HG02798 (cell line): ENCODE data around the gene OR2V1.
"Not testable (repeated sequence)": the region's sequence is repeated elsewhere in the genome, so short reads cannot be mapped to it uniquely, and the experiment has no call there.

Experiments used
- ATAC-seq: cut with Tn5 transposase; IDR thresholded peaks from one replicate; pipeline ENCODE4 v1.9.1; 2021; ENCODE audit warnings: mild to moderate bottlenecking; ENCODE audit not compliant: unreplicated experiment, poor library complexity

The OR2V1 gene

GRCh38 chr5:181131514-181131913 lies 545 bp upstream of the OR2V1 start:
- ATAC-seq = no peak

- not testable (repeated sequence) for ATAC-seq
These were observed 888 bp downstream of the OR2V1 start for GRCh38 chr5:181130081-181130480.

- ATAC-seq = no peak
These were observed 1.4 kb downstream of the OR2V1 start for GRCh38 chr5:181129601-181130000.

GRCh38 chr5:181127907-181128626 lies 2.9 kb downstream of the OR2V1 start:
- ATAC-seq = no peak

- no peak for ATAC-seq
These were observed 3.5 kb downstream of the OR2V1 start for GRCh38 chr5:181127456-181127855.

- no peak for ATAC-seq
These were observed 4.1 kb downstream of the OR2V1 start for GRCh38 chr5:181126841-181127240.

- no peak for ATAC-seq
These were observed 6.4 kb downstream of the OR2V1 start for GRCh38 chr5:181124526-181124925.

- no peak for ATAC-seq
These were observed 9.1 kb downstream of the OR2V1 start for GRCh38 chr5:181121675-181122561.

GRCh38 chr5:181120761-181121160 lies 10.2 kb downstream of the OR2V1 start:
- no peak for ATAC-seq

- no peak for ATAC-seq
These were observed 10.7 kb downstream of the OR2V1 start for GRCh38 chr5:181120306-181120705.

- ATAC-seq = no peak
These were observed 11.9 kb downstream of the OR2V1 start for GRCh38 chr5:181119105-181119504.

GRCh38 chr5:181118369-181118768 lies 12.6 kb downstream of the OR2V1 start:
- ATAC-seq = no peak

- ATAC-seq = no peak
These were observed 15.9 kb downstream of the OR2V1 start for GRCh38 chr5:181114844-181115778.

GRCh38 chr5:181114284-181114843 lies 16.6 kb downstream of the OR2V1 start:
- no peak for ATAC-seq

GRCh38 chr5:181113572-181113971 lies 17.4 kb downstream of the OR2V1 start:
- not testable (repeated sequence) for ATAC-seq

GRCh38 chr5:181112476-181112875 lies 18.5 kb downstream of the OR2V1 start:
- ATAC-seq = no peak

GRCh38 chr5:181111010-181111409 lies 20.0 kb downstream of the OR2V1 start:
- ATAC-seq = no peak

- no peak for ATAC-seq
These were observed 21.4 kb downstream of the OR2V1 start for GRCh38 chr5:181109489-181110013.

GRCh38 chr5:181108578-181109165 lies 22.3 kb downstream of the OR2V1 start:
- ATAC-seq = no peak
